IPS-18a (cell line): ENCODE results near the gene TBL1XR1.

Source experiments
- H3K27ac ChIP-seq: one replicate; pipeline ENCODE4 v1.5.1; 2013; ENCODE audit warnings: low read length
- H3K27me3 ChIP-seq: one replicate; pipeline ENCODE4 v1.6.1; 2013; ENCODE audit warnings: mild to moderate bottlenecking, low read length; ENCODE audit not compliant: control insufficient read depth, insufficient read depth
- H3K36me3 ChIP-seq: one replicate; pipeline ENCODE4 v1.6.1; 2013; ENCODE audit warnings: low read depth, low read length; ENCODE audit not compliant: control insufficient read depth
- H3K4me1 ChIP-seq: one replicate; pipeline ENCODE4 v1.6.1; 2013; ENCODE audit warnings: low read depth, low read length; ENCODE audit not compliant: control insufficient read depth
- H3K4me3 ChIP-seq: one replicate; pipeline ENCODE4 v1.5.1; 2013; ENCODE audit warnings: low read length
- H3K9ac ChIP-seq: one replicate; pipeline ENCODE4 v1.6.1; 2013; ENCODE audit warnings: mild to moderate bottlenecking, low read length, moderate library complexity
- H3K9me3 ChIP-seq: one replicate; pipeline ENCODE4 v1.6.1; 2013; ENCODE audit warnings: low read depth, low read length; ENCODE audit not compliant: control insufficient read depth

Gene TBL1XR1

DNA sequence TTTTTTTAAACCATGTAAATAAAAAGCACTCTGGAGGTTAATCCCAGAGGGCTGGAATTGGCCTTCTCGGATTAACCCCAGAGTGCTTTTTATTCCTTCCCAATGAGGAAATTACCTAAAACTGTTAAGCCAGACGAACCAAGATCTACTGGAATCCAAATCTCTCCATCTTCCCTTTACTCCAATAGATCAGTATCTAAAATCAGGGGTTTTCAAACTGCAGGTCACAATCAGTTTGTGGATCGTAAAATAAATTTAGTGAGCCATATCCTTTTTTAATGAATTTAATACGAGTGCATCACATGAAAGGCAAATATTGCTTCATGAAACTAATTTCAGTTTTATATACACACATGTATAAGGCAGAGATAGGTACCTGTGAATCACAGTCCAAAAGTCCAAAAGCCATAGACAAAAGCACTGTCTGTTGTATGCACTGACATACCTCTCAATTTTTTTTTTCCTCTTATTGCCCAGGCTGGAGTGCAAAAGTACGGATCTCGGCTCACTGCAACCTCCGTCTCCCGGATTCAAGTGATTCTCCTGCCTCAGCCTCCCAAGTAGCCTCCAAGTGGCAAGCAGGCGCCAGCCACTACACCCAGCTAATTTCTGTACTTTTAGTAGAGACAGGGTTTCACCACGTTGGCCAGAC lies 61.3 kb downstream of the TBL1XR1 start:
- H3K9ac ChIP-seq, result no peak overlapping the region
- peaks cover 4% of the 10 kb centered on the region for H3K4me1 ChIP-seq
- no peak overlapping the region for H3K4me3 ChIP-seq
- H3K27me3 ChIP-seq, result no peaks in the 10 kb centered on the region
- no peaks in the 10 kb centered on the region for H3K36me3 ChIP-seq
- H3K27ac ChIP-seq, result no peak overlapping the region
- H3K9me3 ChIP-seq, result no peaks in the 10 kb centered on the region

DNA sequence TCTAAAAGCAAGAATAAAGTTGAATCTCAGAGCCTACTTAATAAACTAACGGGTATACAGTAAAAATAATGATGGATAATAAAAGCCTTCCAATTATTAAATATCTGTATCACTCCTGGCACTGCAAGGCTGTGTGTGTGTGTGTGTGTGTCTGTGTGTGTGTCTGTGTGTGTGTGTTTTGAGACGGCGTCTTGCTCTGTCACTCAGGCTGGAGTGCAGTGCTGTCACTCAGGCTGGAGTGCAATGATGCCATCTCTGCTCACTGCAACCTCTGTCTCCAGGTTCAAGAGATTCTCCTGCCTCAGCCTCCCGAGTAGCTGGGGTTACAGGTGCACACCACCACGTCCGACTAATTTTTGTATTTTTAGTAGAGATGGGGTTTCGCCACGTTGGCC lies 62.5 kb downstream of the TBL1XR1 start:
- Histone ChIP-seq H3K9me3 (no peaks in the 10 kb centered on the region), H3K27ac (no peak overlapping the region), H3K4me1 (peaks cover 4% of the 10 kb centered on the region), H3K4me3 (no peak overlapping the region), H3K9ac (no peak overlapping the region), H3K36me3 (no peaks in the 10 kb centered on the region), H3K27me3 (no peaks in the 10 kb centered on the region)

DNA sequence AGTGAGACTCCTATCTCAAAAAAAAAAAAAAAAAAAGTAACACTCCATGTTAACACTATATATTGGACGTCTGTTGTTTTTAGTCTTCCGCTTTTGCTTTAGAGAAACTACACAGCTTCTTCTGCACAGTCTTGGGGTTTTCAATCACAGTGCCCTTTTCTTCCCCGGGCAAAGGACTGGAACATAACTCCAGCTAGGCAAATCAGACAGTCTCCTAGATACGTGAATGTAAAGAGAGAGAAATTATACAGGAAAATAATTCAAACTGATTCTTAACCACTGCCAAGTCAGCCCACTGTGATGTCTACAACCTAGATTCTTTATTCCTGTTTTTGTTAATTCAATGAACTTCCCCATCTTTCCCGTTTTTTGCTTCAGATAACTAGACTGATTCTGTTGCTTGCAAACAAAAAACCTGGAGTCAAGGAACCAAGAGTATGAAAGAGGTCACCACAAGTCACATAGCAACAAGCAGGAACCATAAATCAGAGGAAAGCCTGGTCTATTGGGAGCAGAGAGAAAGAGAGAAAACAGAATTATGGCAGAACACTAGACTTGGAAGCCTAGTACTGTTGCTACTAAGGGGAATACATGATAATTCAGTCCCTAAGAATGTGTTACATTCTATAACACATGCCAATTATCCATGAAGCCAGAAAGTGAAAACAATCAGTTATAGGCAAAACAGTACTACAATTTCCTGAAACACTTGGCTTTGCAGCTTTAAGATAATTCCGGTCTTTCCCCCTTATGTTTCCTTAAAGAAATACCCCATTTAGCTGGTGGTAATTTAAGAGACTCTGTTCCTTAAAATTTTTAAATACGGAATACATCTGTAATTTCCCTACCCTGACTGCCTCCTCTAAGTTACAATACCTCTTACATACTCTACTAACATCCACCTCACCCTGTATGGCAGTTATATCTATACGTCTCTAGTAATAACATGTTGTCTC lies 63.1 kb downstream of the TBL1XR1 start:
- Histone ChIP-seq H3K27me3 (no peaks in the 10 kb centered on the region), H3K36me3 (no peaks in the 10 kb centered on the region), H3K4me3 (no peak overlapping the region), H3K27ac (no peak overlapping the region), H3K9ac (no peak overlapping the region), H3K4me1 (peaks cover 4% of the 10 kb centered on the region), H3K9me3 (no peaks in the 10 kb centered on the region)

DNA sequence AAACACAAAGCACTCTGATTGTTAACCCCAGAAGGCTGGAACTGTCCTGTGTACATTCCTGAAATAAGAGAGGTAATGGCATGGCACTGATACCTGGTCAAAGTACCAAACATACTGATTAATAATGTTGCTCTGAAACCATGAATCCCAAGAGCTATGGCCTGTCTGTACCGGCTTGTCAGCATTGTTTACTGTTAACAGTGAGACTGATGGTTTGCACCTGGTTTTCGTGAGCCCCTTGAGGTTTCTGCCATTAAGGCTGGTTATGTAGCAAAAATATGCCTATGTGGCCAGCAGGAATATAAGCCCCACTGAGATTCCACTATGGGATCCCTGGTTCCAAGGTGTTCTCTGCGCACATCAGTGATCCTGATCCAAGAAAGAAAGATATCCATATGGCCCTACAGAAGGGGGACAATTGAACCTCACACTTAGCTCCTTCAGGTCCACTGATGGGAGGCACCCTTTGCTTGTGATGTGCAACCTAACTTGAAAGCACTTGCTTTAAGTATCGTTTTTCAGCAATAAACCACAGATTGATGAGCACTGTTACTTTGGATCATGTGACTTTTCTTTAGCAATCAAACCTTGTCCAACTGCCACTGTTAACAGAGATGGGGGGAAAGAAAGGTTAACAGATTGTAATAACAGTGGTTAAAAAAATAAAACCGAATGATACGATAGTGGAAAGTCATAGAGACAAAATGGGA lies 65.2 kb downstream of the TBL1XR1 start:
- Histone ChIP-seq H3K4me3 (no peak overlapping the region), H3K9me3 (no peaks in the 10 kb centered on the region), H3K36me3 (no peaks in the 10 kb centered on the region), H3K9ac (no peak overlapping the region), H3K27me3 (no peaks in the 10 kb centered on the region), H3K27ac (no peak overlapping the region), H3K4me1 (peaks cover 4% of the 10 kb centered on the region)

GRCh38 chr3:177127008-177127407 lies 70.3 kb downstream of the TBL1XR1 start:
- H3K27me3 ChIP-seq, result no peaks in the 10 kb centered on the region
- no peak overlapping the region for H3K9ac ChIP-seq
- H3K27ac ChIP-seq, result no peak overlapping the region
- H3K9me3 ChIP-seq, result no peaks in the 10 kb centered on the region
- H3K4me3 ChIP-seq, result no peak overlapping the region
- H3K36me3 ChIP-seq, result no peaks in the 10 kb centered on the region
- H3K4me1 ChIP-seq, result peaks cover 29% of the 10 kb centered on the region

DNA sequence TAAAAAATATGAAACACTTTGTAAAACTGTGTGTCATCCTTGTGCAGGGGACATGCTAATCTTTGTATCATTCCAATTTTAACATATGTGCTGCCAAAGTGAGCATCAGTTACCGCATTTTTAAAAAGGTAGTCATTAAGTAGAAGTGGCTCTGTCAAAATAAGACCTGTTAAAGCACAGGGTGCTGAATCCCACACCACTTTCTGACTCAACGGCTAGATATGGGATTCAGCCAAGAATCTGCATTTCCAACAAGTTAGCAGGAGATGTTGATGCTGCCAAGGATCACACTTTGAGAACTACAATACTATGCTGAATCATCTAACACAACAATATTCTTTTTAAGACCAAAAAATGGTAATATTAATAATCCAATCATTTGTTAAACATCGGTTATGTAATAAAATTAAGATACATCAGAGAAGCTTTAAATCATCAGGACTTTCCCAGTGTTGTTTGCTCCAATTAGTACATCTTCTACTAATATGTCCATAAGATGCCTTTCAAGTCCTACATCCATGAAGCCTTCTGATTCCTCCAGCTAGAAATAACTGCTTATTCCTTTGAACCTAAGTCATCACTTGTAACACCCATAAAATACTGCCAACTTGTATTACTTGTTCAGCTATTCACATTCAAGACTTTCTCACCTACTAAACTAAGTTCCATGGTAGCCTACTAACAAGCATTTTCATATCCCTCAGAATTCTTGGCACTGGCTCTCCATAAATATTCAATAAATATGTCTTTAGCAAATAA lies 71.1 kb downstream of the TBL1XR1 start:
- peaks cover 32% of the 10 kb centered on the region for H3K4me1 ChIP-seq

GRCh38 chr3:177124882-177125281 lies 72.4 kb downstream of the TBL1XR1 start:
- H3K4me1 ChIP-seq, result peaks cover 43% of the 10 kb centered on the region
- H3K4me3 ChIP-seq, result no peak overlapping the region
- H3K9me3 ChIP-seq, result no peaks in the 10 kb centered on the region
- no peaks in the 10 kb centered on the region for H3K27me3 ChIP-seq
- no peak overlapping the region for H3K27ac ChIP-seq
- H3K9ac ChIP-seq, result no peak overlapping the region
- no peaks in the 10 kb centered on the region for H3K36me3 ChIP-seq

More for the DNA sequence above, 71.1 kb downstream of the TBL1XR1 start:
- no peaks in the 10 kb centered on the region for H3K27me3 ChIP-seq
- H3K27ac ChIP-seq, result no peak overlapping the region
- H3K9ac ChIP-seq, result no peak overlapping the region
- no peak overlapping the region for H3K4me3 ChIP-seq
- H3K36me3 ChIP-seq, result no peaks in the 10 kb centered on the region
- H3K9me3 ChIP-seq, result no peaks in the 10 kb centered on the region

DNA sequence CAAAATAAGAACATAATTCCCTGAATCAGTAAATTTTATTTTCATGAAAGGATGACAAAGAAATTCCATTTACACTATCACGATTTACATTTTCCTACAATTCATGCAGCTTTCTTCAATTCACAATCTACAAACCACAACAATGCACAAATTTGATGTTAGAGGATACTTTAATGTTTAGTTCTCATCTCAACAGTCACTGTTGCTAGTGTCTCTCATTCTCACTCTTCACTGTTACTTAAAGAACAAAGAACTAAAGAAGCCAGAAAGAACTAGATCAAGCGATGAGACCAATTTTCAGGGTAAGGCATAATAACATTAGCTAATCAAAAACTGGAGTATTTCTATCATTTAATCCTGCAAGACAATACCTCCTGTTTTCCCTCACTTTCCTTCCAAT lies 73.5 kb downstream of the TBL1XR1 start:
- H3K9ac ChIP-seq, result no peak overlapping the region
- no peaks in the 10 kb centered on the region for H3K27me3 ChIP-seq
- no peak overlapping the region for H3K4me3 ChIP-seq
- H3K9me3 ChIP-seq, result no peaks in the 10 kb centered on the region
- peaks cover 46% of the 10 kb centered on the region for H3K4me1 ChIP-seq
- H3K36me3 ChIP-seq, result no peaks in the 10 kb centered on the region
- no peak overlapping the region for H3K27ac ChIP-seq

DNA sequence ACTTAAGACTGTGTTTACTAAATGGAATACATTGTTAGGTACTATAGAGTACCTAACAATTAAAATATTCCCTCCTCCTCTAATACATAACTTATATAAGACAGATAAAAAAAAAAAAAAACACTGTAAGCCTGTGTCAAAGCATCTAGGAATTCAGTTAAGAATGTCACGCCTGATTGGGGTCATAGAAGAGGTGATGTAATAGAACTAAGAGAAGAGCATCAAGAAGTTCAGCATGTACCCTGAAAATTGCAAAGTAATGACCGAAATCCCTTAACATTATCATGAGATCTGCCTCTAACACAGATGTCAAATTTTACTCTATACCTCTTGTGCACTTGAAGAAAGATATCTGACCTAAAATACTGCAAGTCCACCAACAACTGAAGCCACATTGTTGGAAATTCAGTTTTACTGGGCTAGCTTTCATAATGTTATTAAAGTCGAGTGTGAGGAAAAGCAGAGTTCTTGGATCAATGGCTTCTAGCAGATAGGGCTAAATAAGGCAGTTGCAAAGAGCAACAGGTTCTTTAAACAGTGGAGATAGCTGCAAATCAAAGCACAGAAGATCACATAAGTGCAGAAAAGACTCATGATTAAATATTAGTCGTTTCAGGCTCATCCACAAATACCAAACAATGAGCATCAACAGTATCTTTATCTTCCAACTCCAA lies 75.0 kb downstream of the TBL1XR1 start:
- Histone ChIP-seq H3K27ac (no peak overlapping the region), H3K27me3 (no peaks in the 10 kb centered on the region), H3K4me1 (peaks cover 46% of the 10 kb centered on the region), H3K9ac (no peak overlapping the region), H3K4me3 (no peak overlapping the region), H3K36me3 (no peaks in the 10 kb centered on the region), H3K9me3 (no peaks in the 10 kb centered on the region)

GRCh38 chr3:177119829-177120228 lies 77.5 kb downstream of the TBL1XR1 start:
- Histone ChIP-seq H3K9ac (no peak overlapping the region), H3K36me3 (no peaks in the 10 kb centered on the region), H3K9me3 (no peaks in the 10 kb centered on the region), H3K4me3 (no peak overlapping the region), H3K27me3 (no peaks in the 10 kb centered on the region), H3K4me1 (peaks cover 43% of the 10 kb centered on the region), H3K27ac (no peak overlapping the region)
